Liver (tissue), 3 donors: ENCODE results near the gene LARGE1.

Source experiments
- ATF3 ChIP-seq: IDR thresholded peaks from 2 replicates; pipeline ENCODE4 v1.6.1; 2016; ENCODE audit warnings: antibody characterized with exemption
- CTCF ChIP-seq: fragments of 150-350 bp; IDR thresholded peaks from 2 replicates; pipeline ENCODE4 v1.5.1; 2017; ENCODE audit warnings: improper control_type of control experiment, low read depth, low read length; ENCODE audit not compliant: missing input control
- EGR1 ChIP-seq, 2 donors: IDR thresholded peaks; 2 replicates each; pipeline ENCODE4 v1.6.1; 2016 to 2018; ENCODE audit warnings: antibody characterized with exemption in 2 of 2, low read depth in 2 of 2
- FOXA1 ChIP-seq: IDR thresholded peaks from 2 replicates; pipeline ENCODE4 v1.6.1; 2016; ENCODE audit warnings: antibody characterized with exemption
- GABPA ChIP-seq, 2 donors: IDR thresholded peaks in 1 of 2; conservative IDR thresholded peaks in 1 of 2; 2 replicates each; pipeline ENCODE4 v1.6.1; 2016; ENCODE audit warnings: antibody characterized with exemption in 2 of 2, mild to moderate bottlenecking in 1 of 2, moderate library complexity in 1 of 2
- JUND ChIP-seq, 2 donors: IDR thresholded peaks; 2 replicates each; pipeline ENCODE4 v1.6.1; 2016; ENCODE audit warnings: antibody characterized with exemption in 2 of 2
- RAD21 ChIP-seq, 2 donors: IDR thresholded peaks; 2 replicates each; pipeline ENCODE4 v1.6.1; 2016; ENCODE audit warnings: antibody characterized with exemption in 2 of 2, mild to moderate bottlenecking in 2 of 2
- REST ChIP-seq: IDR thresholded peaks from 2 replicates; pipeline ENCODE4 v1.6.1; 2016; ENCODE audit warnings: antibody characterized with exemption, mild to moderate bottlenecking
- TAF1 ChIP-seq: conservative IDR thresholded peaks from 2 replicates; pipeline ENCODE4 v1.6.1; 2016; ENCODE audit warnings: antibody characterized with exemption, mild to moderate bottlenecking
- YY1 ChIP-seq: IDR thresholded peaks from 2 replicates; pipeline ENCODE4 v1.6.1; 2016; ENCODE audit warnings: antibody characterized with exemption, mild to moderate bottlenecking
- ZBTB33 ChIP-seq: IDR thresholded peaks from 2 replicates; pipeline ENCODE4 v1.6.1; 2016; ENCODE audit warnings: antibody characterized with exemption
- donor health status: healthy.
- donor health status: healthy.

GRCh38 chr22:33887173-33887572 is 33.1 kb downstream of the LARGE1 start:
- no peak for TF ChIP-seq CTCF
- TF ChIP-seq YY1 = no peak
- TF ChIP-seq ATF3 = no peak
- no peak for TF ChIP-seq GABPA (IDR thresholded peaks at IDR 0.05 in 1 of 2, conservative IDR thresholded peaks at IDR 0.05 in 1 of 2)
- no peak for TF ChIP-seq TAF1
- TF ChIP-seq ZBTB33 = no peak
- no peak for TF ChIP-seq RAD21 (IDR thresholded peaks at IDR 0.05)
- TF ChIP-seq JUND (IDR thresholded peaks at IDR 0.05) = no peak
- TF ChIP-seq FOXA1 = no peak
- TF ChIP-seq EGR1 (IDR thresholded peaks at IDR 0.05; ENCODE audit: low read depth in 2 of 2) = no peak
- TF ChIP-seq REST = no peak
